Muscle of leg (tissue), 11 donors: ENCODE data around the gene GSDME. TPM values are rescaled to one million over a fixed set of nuclear protein-coding genes. Genes with fewer than 3 reads are reported as not detected.
A peak's percentile ranks its signal among the peaks of the same experiment; 100 is the strongest.

Experiments used
- DNase-seq: peaks from one replicate; pipeline ENCODE4 v3.0.0; 2013
- H3K27ac ChIP-seq: one replicate; pipeline ENCODE4 v1.5.1; 2013; ENCODE audit warnings: mild to moderate bottlenecking, low read length, control low read depth
- H3K27me3 ChIP-seq: one replicate; pipeline ENCODE4 v1.6.1; 2013; ENCODE audit warnings: low read length; ENCODE audit not compliant: control insufficient read depth, insufficient read depth
- H3K36me3 ChIP-seq: one replicate; pipeline ENCODE4 v1.6.1; 2013; ENCODE audit warnings: low read length; ENCODE audit not compliant: control insufficient read depth, insufficient read depth
- H3K4me1 ChIP-seq: one replicate; pipeline ENCODE4 v1.6.1; 2013; ENCODE audit warnings: low read length; ENCODE audit not compliant: control insufficient read depth, insufficient read depth
- H3K4me3 ChIP-seq: one replicate; pipeline ENCODE4 v1.5.1; 2013; ENCODE audit warnings: low read length, control low read depth
- H3K9me3 ChIP-seq: replicated peaks from 2 replicates; pipeline ENCODE4 v1.6.1; 2013; ENCODE audit warnings: low read depth, low read length; ENCODE audit not compliant: control insufficient read depth
- WGBS: methylation state at CpG from one replicate; pipeline ENCODE4 v1.1.5; 2013; ENCODE audit warnings: missing lambda C conversion rate; ENCODE audit not compliant: insufficient coverage; 5-methylcytosine and 5-hydroxymethylcytosine counted together
- polyA plus RNA-seq, 8 donors: library from polyadenylated mRNA; unstranded; fragments of 120-200 nt; gene quantifications; one replicate each; pipeline versions ENCODE4 v1.2.1 to v1.2.3, GENCODE V29; 2013; ENCODE audit warnings: inconsistent platforms in 1 of 8, low replicate concordance in 1 of 8; ENCODE audit not compliant: insufficient read length in 8 of 8, insufficient read depth in 1 of 8
- total RNA-seq: library from RNA; stranded (reverse); fragments of 120-200 nt; gene quantifications from one replicate; pipeline ENCODE4 v1.2.4, GENCODE V29; 2013

GSDME gene
- total and polyA plus RNA-seq, 9 donors = 5.1 to 12.4 (median 7.6) TPM

- Histone ChIP-seq H3K27me3 (no peaks in the 10 kb centered on the region), H3K36me3 (no peaks in the 10 kb centered on the region), H3K4me3 (no peak overlapping the region), H3K9me3 (no peaks in the 10 kb centered on the region), H3K27ac (no peak overlapping the region), H3K4me1 (peaks cover 6% of the 10 kb centered on the region)
- no peak for DNase-seq
- 79% methylated on average over 3 of the region's 9 CpGs for WGBS
These were observed 40.6 kb downstream of the GSDME start for GRCh38 chr7:24716480-24717246.

- H3K27ac ChIP-seq = no peak overlapping the region
- DNase-seq = peak; percentile 53
- H3K4me3 ChIP-seq = no peak overlapping the region
- no peaks in the 10 kb centered on the region for H3K9me3 ChIP-seq
- no peaks in the 10 kb centered on the region for H3K27me3 ChIP-seq
- peaks cover 6% of the 10 kb centered on the region for H3K4me1 ChIP-seq
- WGBS = 56% methylated on average over 13 of the region's 16 CpGs
- no peaks in the 10 kb centered on the region for H3K36me3 ChIP-seq
These were observed 41.4 kb downstream of the GSDME start for GRCh38 chr7:24715661-24716479.

GRCh38 chr7:24715171-24715570 is 42.1 kb downstream of the GSDME start:
- Histone ChIP-seq H3K36me3 (no peaks in the 10 kb centered on the region), H3K27me3 (no peaks in the 10 kb centered on the region), H3K4me3 (no peak overlapping the region), H3K27ac (no peak overlapping the region), H3K9me3 (no peaks in the 10 kb centered on the region), H3K4me1 (peaks cover 6% of the 10 kb centered on the region)
- WGBS = no CpG with 5 or more reads among the region's 2 CpGs
- no peak for DNase-seq

GRCh38 chr7:24714676-24715010 is 42.6 kb downstream of the GSDME start:
- no peak overlapping the region for H3K4me3 ChIP-seq
- H3K9me3 ChIP-seq = no peaks in the 10 kb centered on the region
- no peaks in the 10 kb centered on the region for H3K36me3 ChIP-seq
- no peak overlapping the region for H3K27ac ChIP-seq
- no peak for DNase-seq
- whole genome bisulfite sequencing = 94% methylated on average over 3 of the region's 8 CpGs
- no peaks in the 10 kb centered on the region for H3K27me3 ChIP-seq
- peaks cover 6% of the 10 kb centered on the region for H3K4me1 ChIP-seq

GRCh38 chr7:24713850-24714675 is 43.2 kb downstream of the GSDME start:
- 87% methylated on average over 13 of the region's 14 CpGs for WGBS
- Histone ChIP-seq H3K27me3 (no peaks in the 10 kb centered on the region), H3K9me3 (no peaks in the 10 kb centered on the region), H3K4me3 (no peak overlapping the region), H3K36me3 (no peaks in the 10 kb centered on the region), H3K27ac (no peak overlapping the region), H3K4me1 (peaks cover 11% of the 10 kb centered on the region)
- DNase-seq = no peak

- 73% methylated on average over 5 of the region's 12 CpGs for WGBS
- no peaks in the 10 kb centered on the region for H3K27me3 ChIP-seq
- H3K4me1 ChIP-seq = peaks cover 13% of the 10 kb centered on the region
- DNase-seq = no peak
- H3K9me3 ChIP-seq = no peaks in the 10 kb centered on the region
- no peak overlapping the region for H3K4me3 ChIP-seq
- H3K27ac ChIP-seq = no peak overlapping the region
- no peaks in the 10 kb centered on the region for H3K36me3 ChIP-seq
These were observed 44.0 kb downstream of the GSDME start for GRCh38 chr7:24713039-24713793.

- H3K4me3 ChIP-seq = no peak overlapping the region
- no peak for DNase-seq
- WGBS = 94% methylated on average over 10 of the region's 15 CpGs
These were observed 47.5 kb downstream of the GSDME start for GRCh38 chr7:24709585-24710360.

GRCh38 chr7:24709051-24709450 is 48.2 kb downstream of the GSDME start:
- no peaks in the 10 kb centered on the region for H3K36me3 ChIP-seq
- H3K4me3 ChIP-seq = no peak overlapping the region
- no peak overlapping the region for H3K27ac ChIP-seq
- DNase-seq = no peak
- 93% methylated on average over 3 of the region's 5 CpGs for WGBS
- H3K27me3 ChIP-seq = no peaks in the 10 kb centered on the region
- no peaks in the 10 kb centered on the region for H3K9me3 ChIP-seq
- H3K4me1 ChIP-seq = peaks cover 42% of the 10 kb centered on the region

More at GRCh38 chr7:24709585-24710360, 47.5 kb downstream of the GSDME start:
- peaks cover 35% of the 10 kb centered on the region for H3K4me1 ChIP-seq
- H3K36me3 ChIP-seq = no peaks in the 10 kb centered on the region
- no peaks in the 10 kb centered on the region for H3K9me3 ChIP-seq
- H3K27ac ChIP-seq = no peak overlapping the region
- no peaks in the 10 kb centered on the region for H3K27me3 ChIP-seq

GRCh38 chr7:24707988-24708615 is 49.2 kb downstream of the GSDME start:
- 34% methylated on average over 7 of the region's 9 CpGs for WGBS
- no peaks in the 10 kb centered on the region for H3K36me3 ChIP-seq
- H3K4me3 ChIP-seq = no peak overlapping the region
- DNase-seq = peak; percentile 68
- peaks cover 50% of the 10 kb centered on the region for H3K4me1 ChIP-seq
- peak overlapping the region; percentile 76 for H3K27ac ChIP-seq
- H3K27me3 ChIP-seq = no peaks in the 10 kb centered on the region
- no peaks in the 10 kb centered on the region for H3K9me3 ChIP-seq
